Endodermal cell (in vitro differentiated cells): ENCODE data around the gene CSNK2A1. TPM values are rescaled to one million over a fixed set of nuclear protein-coding genes. Genes with fewer than 3 reads are reported as not detected.

ENCODE experiments used
- DNase-seq: peaks from one replicate; pipeline ENCODE4 v3.0.0-alpha.2; 2017
- H3K27ac ChIP-seq: 2 replicates; pipeline ENCODE4 v1.5.1; 2013; ENCODE audit warnings: mild to moderate bottlenecking, low read depth, low read length, moderate library complexity
- H3K27me3 ChIP-seq: 2 replicates; pipeline ENCODE4 v1.6.1; 2013; ENCODE audit warnings: mild to moderate bottlenecking, low read length, moderate library complexity; ENCODE audit not compliant: insufficient read depth, control insufficient read depth, poor library complexity, severe bottlenecking
- H3K36me3 ChIP-seq: 2 replicates; pipeline ENCODE4 v1.7.0; 2013; ENCODE audit warnings: mild to moderate bottlenecking, low read length, moderate library complexity; ENCODE audit not compliant: control insufficient read depth, insufficient read depth
- H3K4me1 ChIP-seq: one replicate; pipeline ENCODE4 v1.7.0; 2013; ENCODE audit warnings: low read length; ENCODE audit not compliant: control insufficient read depth, insufficient read depth
- H3K4me3 ChIP-seq: 2 replicates; pipeline ENCODE4 v1.5.1; 2013; ENCODE audit warnings: mild to moderate bottlenecking, low read length, moderate library complexity
- H3K9ac ChIP-seq: 2 replicates; pipeline ENCODE4 v1.6.1; 2013; ENCODE audit warnings: mild to moderate bottlenecking, low read length, moderate library complexity; ENCODE audit not compliant: poor library complexity, severe bottlenecking; ENCODE audit errors: extremely low read depth
- H3K9me3 ChIP-seq: 2 replicates; pipeline ENCODE4 v1.6.1; 2013; ENCODE audit warnings: mild to moderate bottlenecking, low read length, moderate library complexity; ENCODE audit not compliant: control insufficient read depth
- H3K27ac Mint-ChIP-seq: 2 replicates; pipeline ENCODE4 v1.8.0; 2020; ENCODE audit warnings: mixed read lengths
- H3K27me3 Mint-ChIP-seq: 2 replicates; pipeline ENCODE4 v1.8.0; 2021; ENCODE audit warnings: mild to moderate bottlenecking, mixed read lengths; ENCODE audit not compliant: insufficient read depth
- H3K36me3 Mint-ChIP-seq: 2 replicates; pipeline ENCODE4 v1.8.0; 2020; ENCODE audit warnings: low read depth, mixed read lengths
- H3K4me1 Mint-ChIP-seq: 2 replicates; pipeline ENCODE4 v1.8.0; 2020; ENCODE audit warnings: mixed read lengths
- H3K4me3 Mint-ChIP-seq: 2 replicates; pipeline ENCODE4 v1.8.0; 2020; ENCODE audit warnings: mild to moderate bottlenecking, moderate library complexity, mixed read lengths
- H3K9me3 Mint-ChIP-seq: 2 replicates; pipeline ENCODE4 v1.8.0; 2020; ENCODE audit warnings: mild to moderate bottlenecking, mixed read lengths
- CTCF ChIP-seq: fragments of 200-600 bp; sonication (generic); conservative IDR thresholded peaks from 2 replicates; pipeline ENCODE4 v1.5.0; 2021; ENCODE audit warnings: antibody characterized with exemption, mild to moderate bottlenecking
- WGBS, 2 experiments: methylation state at CpG; one replicate each; pipeline versions ENCODE4 v1.1.5 to v1.1.7; 2013; ENCODE audit warnings: missing lambda C conversion rate in 2 of 2, mixed read lengths in 1 of 2; ENCODE audit not compliant: insufficient coverage in 1 of 2, insufficient read length in 1 of 2; 5-methylcytosine and 5-hydroxymethylcytosine counted together
- total RNA-seq, 2 donors: library from RNA; stranded (reverse); fragmentation: NEBNext Ultra II Directional in 1 of 2; extraction: Animal tissue kit (Norgen Biotek cat#: 25700) in 1 of 2; gene quantifications; 2 replicates in 1 of 2; 3 replicates in 1 of 2; pipeline ENCODE4 v1.2.1, GENCODE V29; 2021

The CSNK2A1 gene
- total RNA-seq, 2 donors from 2014 or later, result 202 to 239 TPM

GRCh38 chr20:474581-474980 is 69.0 kb downstream of the CSNK2A1 start:
- no peaks in the 10 kb centered on the region for H3K4me1 Mint-ChIP-seq

GRCh38 chr20:472889-473292 is 70.7 kb downstream of the CSNK2A1 start:
- Mint-ChIP-seq H3K36me3 (peaks cover 51% of the 10 kb centered on the region), H3K27ac (no peak overlapping the region), H3K4me1 (no peaks in the 10 kb centered on the region), H3K4me3 (no peak overlapping the region), H3K9me3 (peaks cover 65% of the 10 kb centered on the region), H3K27me3 (peaks cover 8% of the 10 kb centered on the region)
- no peak overlapping the region for H3K9ac ChIP-seq
- H3K27ac ChIP-seq, result no peak overlapping the region
- H3K9me3 ChIP-seq, result peaks cover 67% of the 10 kb centered on the region
- H3K4me1 ChIP-seq, result no peaks in the 10 kb centered on the region
- 100% methylated on average over 1 of the region's 1 CpG; no CpG with 5 or more reads in 1 of the 2 experiments for WGBS, 2 experiments
- no peak for TF ChIP-seq CTCF
- no peak for DNase-seq
- H3K4me3 ChIP-seq, result no peak overlapping the region
- no peaks in the 10 kb centered on the region for H3K27me3 ChIP-seq
- peaks cover 45% of the 10 kb centered on the region for H3K36me3 ChIP-seq

More at GRCh38 chr20:474581-474980, 69.0 kb downstream of the CSNK2A1 start:
- no peak for DNase-seq
- Mint-ChIP-seq H3K9me3 (peaks cover 49% of the 10 kb centered on the region), H3K27ac (no peak overlapping the region), H3K27me3 (peaks cover 5% of the 10 kb centered on the region), H3K36me3 (peaks cover 66% of the 10 kb centered on the region), H3K4me3 (no peak overlapping the region)
- WGBS, 2 experiments, result 88 to 98% methylated on average over 2 of the region's 2 CpGs
- TF ChIP-seq CTCF, result no peak
- Histone ChIP-seq H3K9ac (no peak overlapping the region), H3K27me3 (no peaks in the 10 kb centered on the region), H3K36me3 (peaks cover 62% of the 10 kb centered on the region), H3K4me3 (no peak overlapping the region), H3K9me3 (peaks cover 51% of the 10 kb centered on the region), H3K27ac (no peak overlapping the region), H3K4me1 (no peaks in the 10 kb centered on the region)

DNA sequence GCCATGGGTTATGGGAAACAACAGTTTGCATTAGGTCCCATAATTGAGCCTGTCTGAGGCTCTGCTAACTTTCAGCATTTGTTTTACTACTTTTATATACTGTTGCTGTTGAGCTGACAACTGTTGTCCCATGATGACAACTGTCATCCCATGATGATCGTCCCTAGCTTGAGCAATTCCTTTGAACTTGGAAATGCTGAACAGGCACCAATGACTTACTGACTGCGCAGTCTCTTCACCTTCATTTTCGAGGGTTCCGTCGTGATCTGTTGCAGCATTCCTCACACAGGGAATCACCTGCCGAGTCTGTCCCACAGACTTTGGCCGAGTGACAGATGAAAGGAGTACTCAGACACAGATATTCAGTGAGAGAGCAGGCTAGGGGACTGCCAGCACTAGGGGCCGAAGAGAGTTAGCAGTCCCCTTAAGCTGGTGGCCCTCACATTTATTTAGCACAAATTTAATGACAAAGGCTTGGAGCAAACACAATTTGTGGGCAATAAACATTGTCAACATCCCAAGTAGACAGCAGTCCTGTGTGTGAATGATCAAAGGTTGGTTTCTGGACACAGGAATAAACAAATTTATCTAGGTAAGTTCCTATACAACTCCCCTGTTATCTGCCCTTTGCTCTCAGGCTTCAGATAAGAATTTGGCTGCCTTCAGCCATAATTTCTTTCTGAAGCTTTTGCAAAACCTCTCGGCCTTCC is 71.3 kb downstream of the CSNK2A1 start:
- WGBS, 2 experiments, result 94 to 99% methylated on average over 9 of the region's 9 CpGs
- no peak overlapping the region for H3K27ac Mint-ChIP-seq
- H3K9me3 Mint-ChIP-seq, result peaks cover 71% of the 10 kb centered on the region
- no peak for TF ChIP-seq CTCF
- Histone ChIP-seq H3K36me3 (peaks cover 39% of the 10 kb centered on the region), H3K9me3 (peaks cover 69% of the 10 kb centered on the region), H3K4me3 (no peak overlapping the region), H3K9ac (no peak overlapping the region), H3K27me3 (no peaks in the 10 kb centered on the region), H3K27ac (no peak overlapping the region), H3K4me1 (no peaks in the 10 kb centered on the region)
- no peaks in the 10 kb centered on the region for H3K4me1 Mint-ChIP-seq
- peaks cover 9% of the 10 kb centered on the region for H3K27me3 Mint-ChIP-seq
- H3K36me3 Mint-ChIP-seq, result peaks cover 46% of the 10 kb centered on the region
- DNase-seq, result no peak
- no peak overlapping the region for H3K4me3 Mint-ChIP-seq
